HepG2 (cell line): ENCODE results near the gene SDC3. TPM values are rescaled to one million over a fixed set of nuclear protein-coding genes. Genes with fewer than 3 reads are reported as not detected.

ENCODE experiments used
- ATAC-seq: fragments of 200-7000 bp; cut with Tn5 transposase; 3 replicates; pipeline ENCODE4 v1.9.1; 2020; ENCODE audit warnings: mild to moderate bottlenecking, moderate library complexity
- BruUV-seq: library from RNA; stranded (reverse); fragments of 400-500 nt; replicated peaks from 2 replicates; lab custom pipeline; 2021; lab: Mats Ljungman, UMichigan
- CTCF ChIA-PET: fragments of 300-600 bp; formaldehyde crosslinking; extraction: SDS; loops from one replicate; lab custom pipeline; 2021; ENCODE audit warnings: low total read pairs, inconsistent platforms, low intra/inter-chr PET ratio; lab: Yijun Ruan, JAX
- POLR2A ChIA-PET: fragments of 350-600 bp; sonication (Branson Sonifier 250); formaldehyde crosslinking; loops from one replicate; lab custom pipeline; 2020; ENCODE audit warnings: antibody characterized with exemption, inconsistent platforms; lab: Yijun Ruan, JAX
- DNase-seq: peaks from one replicate; pipeline ENCODE4 v3.0.0-alpha.2; 2015; ENCODE audit warnings: low spot score
- FAIRE-seq: peaks from 3 replicates; lab custom pipeline; 2011; peaks lifted over from hg19 to GRCh38; lab: Jason Lieb, UNC
- H2AFZ ChIP-seq: one replicate; pipeline ENCODE4 v1.6.1; 2011; ENCODE audit warnings: low read length, inconsistent platforms
- H3K27ac ChIP-seq: fragments of 300-600 bp; 3 replicates; pipeline ENCODE4 v1.8.0; 2011; ENCODE audit warnings: mixed run types, mild to moderate bottlenecking, mixed read lengths, low read length, inconsistent platforms; ENCODE audit not compliant: insufficient read depth; ENCODE audit errors: extremely low read length
- H3K27me3 ChIP-seq, 2 experiments: fragments of 200-600 bp in 1 of 2; 2 replicates in 1 of 2; 3 replicates in 1 of 2; pipeline versions ENCODE4 v1.6.0 to v1.8.0; 2011; ENCODE audit warnings: low read length in 2 of 2, mild to moderate bottlenecking in 2 of 2, moderate library complexity in 2 of 2, inconsistent platforms in 1 of 2; ENCODE audit not compliant: insufficient read depth in 2 of 2, control insufficient read depth in 1 of 2
- H3K36me3 ChIP-seq, 2 experiments: fragments of 200-600 bp in 1 of 2; replicated peaks in 1 of 2; 2 replicates in 1 of 2; 3 replicates in 1 of 2; pipeline versions ENCODE4 v1.5.1 to v1.8.0; 2011; ENCODE audit warnings: low read length in 2 of 2, inconsistent platforms in 1 of 2; ENCODE audit not compliant: insufficient read depth in 2 of 2, control insufficient read depth in 1 of 2
- H3K4me1 ChIP-seq: 2 replicates; pipeline ENCODE4 v1.5.1; 2012; ENCODE audit warnings: low read length, inconsistent platforms; ENCODE audit not compliant: insufficient read depth
- H3K4me2 ChIP-seq: 2 replicates; pipeline ENCODE4 v1.6.0; 2011; ENCODE audit warnings: low read depth, low read length, inconsistent platforms
- H3K4me3 ChIP-seq, 3 experiments: fragments of 200-600 bp in 1 of 3; sonication (generic), shearing (Covaris generic) in 1 of 3; replicated peaks in 1 of 3; 2 replicates each; pipeline ENCODE4 v1.5.1; 2011 to 2016; ENCODE audit warnings: low read length in 3 of 3, inconsistent platforms in 2 of 3, low read depth in 2 of 3, mild to moderate bottlenecking in 2 of 3, control low read depth in 1 of 3, mixed read lengths in 1 of 3; ENCODE audit not compliant: insufficient read depth in 1 of 3
- H3K79me2 ChIP-seq: one replicate; pipeline ENCODE4 v1.6.1; 2011; ENCODE audit warnings: low read length, inconsistent platforms; ENCODE audit not compliant: insufficient read depth
- H3K9ac ChIP-seq: 2 replicates; pipeline ENCODE4 v1.6.0; 2011; ENCODE audit warnings: mild to moderate bottlenecking, low read depth, low read length, inconsistent platforms; ENCODE audit not compliant: insufficient read depth
- H3K9me3 ChIP-seq: 2 replicates; pipeline ENCODE4 v1.5.1; 2012; ENCODE audit warnings: mild to moderate bottlenecking, low read length
- H4K20me1 ChIP-seq: 2 replicates; pipeline ENCODE4 v1.6.0; 2011; ENCODE audit warnings: inconsistent platforms, mild to moderate bottlenecking, low read length, moderate library complexity; ENCODE audit not compliant: insufficient read depth
- ARNT2 ChIP-seq: sonication (generic); formaldehyde crosslinking; IDR thresholded peaks from 2 replicates; pipeline ENCODE4 v1.8.0; 2022; ENCODE audit warnings: mild to moderate bottlenecking, low read depth, missing genetic modification reagents, moderate library complexity
- NCOR1 ChIP-seq: fragments of 200-600 bp; sonication (generic); IDR thresholded peaks from 2 replicates; pipeline ENCODE4 v1.7.0; 2017; ENCODE audit warnings: antibody characterized with exemption, low read length, borderline replicate concordance
- THAP9 ChIP-seq: sonication (generic); formaldehyde crosslinking; IDR thresholded peaks from 2 replicates; pipeline ENCODE4; 2020; ENCODE audit warnings: missing genetic modification reagents, mild to moderate bottlenecking, borderline replicate concordance
- ZNF101 ChIP-seq: sonication (generic); formaldehyde crosslinking; IDR thresholded peaks from 2 replicates; pipeline ENCODE4 v1.4.0; 2020; ENCODE audit warnings: mild to moderate bottlenecking, low read depth, missing genetic modification reagents, borderline replicate concordance
- ZNF563 ChIP-seq: sonication (generic); formaldehyde crosslinking; IDR thresholded peaks from 2 replicates; pipeline ENCODE4 v1.8.0; 2022; ENCODE audit warnings: mild to moderate bottlenecking, moderate library complexity, missing genetic modification reagents
- ZNF629 ChIP-seq: sonication (generic); formaldehyde crosslinking; conservative IDR thresholded peaks from 2 replicates; pipeline ENCODE4 v1.5.0; 2020; ENCODE audit warnings: missing genetic modification reagents
- ZNF768 ChIP-seq: sonication (generic); formaldehyde crosslinking; IDR thresholded peaks from 2 replicates; pipeline ENCODE4 v1.4.0; 2020; ENCODE audit warnings: missing genetic modification reagents
- ZSCAN31 ChIP-seq: sonication (generic); formaldehyde crosslinking; IDR thresholded peaks from 2 replicates; pipeline ENCODE4 v1.5.0; 2020; ENCODE audit warnings: low read depth, mild to moderate bottlenecking, missing genetic modification reagents
- WGBS: methylation state at CpG from one replicate; pipeline ENCODE4 v1.1.6; 2017; ENCODE audit warnings: low lambda C conversion rate; 5-methylcytosine and 5-hydroxymethylcytosine counted together
- in situ Hi-C: cut with HindIII; loops from 2 replicates; pipeline ENCODE4 v1.10.0; 2017; ENCODE audit warnings: low pct_unique_long_range_greater_than_20kb; ENCODE audit not compliant: extremely low pct_ligation_motif_present
- intact Hi-C: fragments of 100-400 bp; cut with micrococcal nuclease; formaldehyde crosslinking; loops from one replicate; pipeline ENCODE4 v1.10.0; 2022; ENCODE audit not compliant: unreplicated experiment
- polyA plus RNA-seq, 8 experiments: library from polyadenylated mRNA; depleted of rRNA in 3 of 8; stranded (reverse) in 7 of 8; unstranded in 1 of 8; fragments of >200 nt; fragmentation: Illumina TruSeq in 4 of 8; extraction: Trizol in 4 of 8; gene quantifications; 2 replicates each; pipeline versions ENCODE4 v1.2.1 to v1.2.3, GENCODE V29; 2011 to 2016; ENCODE audit warnings: low read depth in 4 of 8, missing spikeins in 1 of 8, mixed read lengths in 1 of 8; ENCODE audit not compliant: insufficient read depth in 1 of 8
- total RNA-seq, 5 experiments: library from RNA; depleted of rRNA; stranded (reverse); fragments of >200 nt; fragmentation: Illumina TruSeq; extraction: Trizol; gene quantifications; 2 replicates each; pipeline ENCODE4 v1.2.3, GENCODE V29; 2016; ENCODE audit warnings: low read depth in 1 of 5

SDC3 gene
- total and polyA plus RNA-seq, 2 of the 13 experiments (the other 11 are each of a cell fraction or from before 2014, with no cell fraction given), result 0.49 to 0.84 TPM

GRCh38 chr1:30850607-30851006 is 58.0 kb downstream of the SDC3 start:
- intact Hi-C loops (no loop called here), in situ Hi-C loops (no loop called here)
- CTCF ChIA-PET, result no interaction called here
- H3K4me1 ChIP-seq, result peaks cover 40% of the 10 kb centered on the region
- WGBS, result 26% methylated on average over 2 of the region's 2 CpGs
- no peak for TF ChIP-seq ZSCAN31 (CRISPR knock-in tag)
- TF ChIP-seq ZNF629 (CRISPR knock-in tag), result peak; percentile 59
- TF ChIP-seq ZNF563, result no peak
- H3K36me3 ChIP-seq, result no peaks in the 10 kb centered on the region
- H3K9me3 ChIP-seq, result no peaks in the 10 kb centered on the region
- no peak overlapping the region for H2AFZ ChIP-seq
- H4K20me1 ChIP-seq, result no peaks in the 10 kb centered on the region
- no peaks in the 10 kb centered on the region for H3K79me2 ChIP-seq
- H3K27me3 ChIP-seq, result peaks cover 0 to 2% of the 10 kb centered on the region in 2 experiments; a peak in 2 of 5 replicates
- H3K4me2 ChIP-seq, result no peak overlapping the region
- POLR2A ChIA-PET, result no interaction called here
- no TSS peak for BruUV-seq
- DNase-seq (no peak), FAIRE-seq (no peak), ATAC-seq (no peak)
- no peak overlapping the region for H3K4me3 ChIP-seq
- H3K27ac ChIP-seq, result no peak overlapping the region
- no peak overlapping the region for H3K9ac ChIP-seq

- Histone ChIP-seq H3K27ac (no peak overlapping the region), H4K20me1 (no peaks in the 10 kb centered on the region), H3K9ac (no peak overlapping the region), H3K4me3 (no peak overlapping the region), H3K4me1 (peaks cover 33% of the 10 kb centered on the region), H3K79me2 (no peaks in the 10 kb centered on the region), H3K9me3 (no peaks in the 10 kb centered on the region), H3K4me2 (no peak overlapping the region), H3K27me3 (peaks cover 0 to 15% of the 10 kb centered on the region in 2 experiments; a peak in 1 of 5 replicates), H3K36me3 (no peaks in the 10 kb centered on the region), H2AFZ (no peak overlapping the region)
- FAIRE-seq, result no peak
- intact Hi-C loops, result no loop called here
- CTCF ChIA-PET, result no interaction called here
- TF ChIP-seq ZNF768, result peak; percentile 92
- TF ChIP-seq ZNF101 (CRISPR knock-in tag), result no peak
- no peak for TF ChIP-seq THAP9 (CRISPR knock-in tag)
- no peak for TF ChIP-seq NCOR1
- no peak for TF ChIP-seq ARNT2 (CRISPR knock-in tag)
- in situ Hi-C loops, result no loop called here
- no peak for ATAC-seq
- no TSS peak for BruUV-seq
- POLR2A ChIA-PET, result interaction anchor here (0.7 kb wide), 1 partner anchor 66 kb away, joined by 4 read pairs; no protein-coding TSS in a partner anchor
- DNase-seq, result no peak
- WGBS, result 0% methylated on average over 1 of the region's 5 CpGs
These were observed 60.4 kb downstream of the SDC3 start for GRCh38 chr1:30848130-30848529.
